Measurements from ENCODE around the gene AGGF1.

GRCh38 chr5:77083088-77083487 lies 52.9 kb downstream of the AGGF1 start:
- TF ChIP-seq CTCF (IDR thresholded peaks at IDR 0.05) (no peak), POLR2A (IDR thresholded peaks at IDR 0.05) (no peak), EP300 (IDR thresholded peaks at IDR 0.05) (no peak), POLR2AphosphoS5 (IDR thresholded peaks at IDR 0.05) (no peak)

All from gastroesophageal sphincter (tissue), 3 donors.